SK-N-SH (cell line): ENCODE results near the gene METAP1. TPM values are rescaled to one million over a fixed set of nuclear protein-coding genes. Genes with fewer than 3 reads are reported as not detected.

ENCODE experiments used
- CTCF ChIA-PET: fragments of 300-600, 350-600 bp; formaldehyde crosslinking; extraction: SDS; loops from one replicate; lab custom pipeline; 2021; lab: Yijun Ruan, JAX
- POLR2A ChIA-PET: fragments of 350-600 bp; sonication (Branson Sonifier 250); formaldehyde crosslinking; extraction: SDS; loops from one replicate; lab custom pipeline; 2020; ENCODE audit warnings: antibody characterized with exemption, inconsistent platforms; lab: Yijun Ruan, JAX
- DNase-seq: peaks from one replicate; pipeline ENCODE4 v3.0.0; 2012
- H2AFZ ChIP-seq: fragments of 200-600 bp; sonication (generic); 2 replicates; pipeline ENCODE4 v1.8.1; 2016; ENCODE audit warnings: antibody characterized with exemption, mild to moderate bottlenecking, low read depth
- H3F3A ChIP-seq: fragments of 200-600 bp; sonication (generic); replicated peaks from 2 replicates; pipeline ENCODE3; 2016; ENCODE audit warnings: antibody characterized with exemption, mild to moderate bottlenecking; ENCODE audit not compliant: insufficient read depth
- H3K27ac ChIP-seq, 2 experiments: fragments of 200-500 bp in 1 of 2; fragments of 200-600 bp in 1 of 2; sonication (Bioruptor generic) in 1 of 2; sonication (generic), shearing (Covaris generic) in 1 of 2; 2 replicates each; pipeline versions ENCODE4 v1.5.1 to v1.6.1; 2014 to 2016; ENCODE audit warnings: low read depth in 2 of 2, inconsistent platforms in 1 of 2, low read length in 1 of 2, mild to moderate bottlenecking in 1 of 2, mixed read lengths in 1 of 2
- H3K27me3 ChIP-seq: fragments of 200-600 bp; sonication (generic), shearing (Covaris generic); 2 replicates; pipeline ENCODE4 v1.6.1; 2016; ENCODE audit warnings: mixed run types; ENCODE audit not compliant: insufficient read depth
- H3K36me3 ChIP-seq, 2 experiments: fragments of 200-500 bp in 1 of 2; fragments of 200-600 bp in 1 of 2; sonication (Bioruptor generic) in 1 of 2; sonication (generic) in 1 of 2; replicated peaks in 1 of 2; 2 replicates each; pipeline versions ENCODE3 to v1.5.1; 2014 to 2016; ENCODE audit warnings: low read length in 1 of 2, mild to moderate bottlenecking in 1 of 2; ENCODE audit not compliant: insufficient read depth in 2 of 2, control insufficient read depth in 1 of 2
- H3K4me1 ChIP-seq, 2 experiments: fragments of 200-500 bp in 1 of 2; fragments of 200-600 bp in 1 of 2; sonication (Bioruptor generic) in 1 of 2; sonication (generic), shearing (Covaris generic) in 1 of 2; 2 replicates each; pipeline versions ENCODE4 v1.5.1 to v1.6.1; 2014 to 2016; ENCODE audit warnings: low read depth in 1 of 2, low read length in 1 of 2, mixed run types in 1 of 2; ENCODE audit not compliant: insufficient read depth in 2 of 2, control insufficient read depth in 1 of 2
- H3K4me2 ChIP-seq: fragments of 200-600 bp; sonication (generic), shearing (Covaris generic); 2 replicates; pipeline ENCODE4 v1.6.1; 2017; ENCODE audit warnings: mixed run types
- H3K4me3 ChIP-seq, 2 experiments: fragments of 200-500 bp in 1 of 2; fragments of 200-600 bp in 1 of 2; sonication (Bioruptor generic) in 1 of 2; sonication (generic), shearing (Covaris generic) in 1 of 2; 2 replicates each; pipeline versions ENCODE4 v1.5.1 to v1.8.1; 2014 to 2016; ENCODE audit warnings: low read depth in 2 of 2, inconsistent platforms in 1 of 2, low read length in 1 of 2, mild to moderate bottlenecking in 1 of 2, mixed read lengths in 1 of 2, moderate library complexity in 1 of 2
- H3K79me2 ChIP-seq: fragments of 200-600 bp; sonication (generic); 2 replicates; pipeline ENCODE4 v1.8.1; 2017; ENCODE audit warnings: mild to moderate bottlenecking; ENCODE audit not compliant: insufficient read depth
- H3K9ac ChIP-seq: fragments of 200-600 bp; sonication (generic); 2 replicates; pipeline ENCODE4 v1.6.1; 2017; ENCODE audit warnings: mixed run types
- H3K9me2 ChIP-seq: fragments of 200-600 bp; sonication (generic); 2 replicates; pipeline ENCODE4 v1.6.1; 2017; ENCODE audit warnings: mixed run types
- H3K9me3 ChIP-seq: fragments of 200-600 bp; sonication (generic); 2 replicates; pipeline ENCODE4 v1.6.1; 2017; ENCODE audit warnings: mixed run types, mild to moderate bottlenecking, moderate library complexity
- H4K20me1 ChIP-seq: fragments of 200-600 bp; sonication (generic); 2 replicates; pipeline ENCODE4 v1.6.1; 2017; ENCODE audit warnings: mild to moderate bottlenecking, mixed run types; ENCODE audit not compliant: insufficient read depth
- ELF1 ChIP-seq: IDR thresholded peaks from 2 replicates; pipeline ENCODE4 v1.4.0; 2012
- EP300 ChIP-seq, 2 experiments: IDR thresholded peaks; 2 replicates each; pipeline versions ENCODE4 v1.4.0 to v1.6.1; 2012; ENCODE audit warnings: borderline replicate concordance in 1 of 2, low read depth in 1 of 2, low read length in 1 of 2
- EZH2phosphoT487 ChIP-seq: fragments of 200-600 bp; sonication (generic); IDR thresholded peaks from 2 replicates; pipeline ENCODE4 v1.6.1; 2017; ENCODE audit warnings: low read depth, mixed run types, mild to moderate bottlenecking, antibody characterized with exemption, moderate library complexity, borderline replicate concordance
- FOXJ3 ChIP-seq: sonication (generic); formaldehyde crosslinking; IDR thresholded peaks from 2 replicates; pipeline ENCODE4 v1.5.1; 2020; ENCODE audit warnings: mild to moderate bottlenecking, missing genetic modification reagents
- GABPA ChIP-seq: IDR thresholded peaks from 2 replicates; pipeline ENCODE4 v1.4.0; 2012; ENCODE audit warnings: low read depth, mild to moderate bottlenecking
- JUND ChIP-seq: IDR thresholded peaks from 2 replicates; pipeline ENCODE4 v1.4.0; 2012
- MEF2A ChIP-seq: IDR thresholded peaks from 2 replicates; pipeline ENCODE4 v1.4.0; 2012; ENCODE audit warnings: low read depth, borderline replicate concordance
- NFIC ChIP-seq: IDR thresholded peaks from 2 replicates; pipeline ENCODE4 v1.4.0; 2012; ENCODE audit warnings: borderline replicate concordance
- RCOR1 ChIP-seq: fragments of 150-350 bp; IDR thresholded peaks from 2 replicates; pipeline ENCODE4 v1.6.1; 2017; ENCODE audit warnings: antibody characterized with exemption, low read length
- TCF12 ChIP-seq: IDR thresholded peaks from 2 replicates; pipeline ENCODE4 v1.4.0; 2012
- YY1 ChIP-seq: IDR thresholded peaks from 2 replicates; pipeline ENCODE4 v1.4.0; 2012; ENCODE audit warnings: low read depth, mild to moderate bottlenecking
- ZBTB33 ChIP-seq: IDR thresholded peaks from 2 replicates; pipeline ENCODE4 v1.4.0; 2012; ENCODE audit warnings: low read depth, borderline replicate concordance
- WGBS: methylation state at CpG from one replicate; pipeline ENCODE4 v1.1.6; 2017; ENCODE audit warnings: low lambda C conversion rate; 5-methylcytosine and 5-hydroxymethylcytosine counted together
- polyA plus RNA-seq, 3 experiments: library from polyadenylated mRNA; depleted of rRNA; stranded (reverse); fragments of >200 nt; gene quantifications; 2 replicates each; pipeline ENCODE4 v1.2.3, GENCODE V29; 2012
- TF ChIP-seq, protein P1 (sequence below): IDR thresholded peaks from 2 replicates; pipeline ENCODE4 v1.4.0; 2012; ENCODE audit warnings: low read depth
- TF ChIP-seq, protein P2 (sequence below): IDR thresholded peaks from 2 replicates; pipeline ENCODE4 v1.4.0; 2012; ENCODE audit warnings: low read depth, borderline replicate concordance

METAP1 gene
- polyA plus RNA-seq, 1 of the 3 experiments (the other 2 are of a cell fraction), result 41.0 TPM

DNA sequence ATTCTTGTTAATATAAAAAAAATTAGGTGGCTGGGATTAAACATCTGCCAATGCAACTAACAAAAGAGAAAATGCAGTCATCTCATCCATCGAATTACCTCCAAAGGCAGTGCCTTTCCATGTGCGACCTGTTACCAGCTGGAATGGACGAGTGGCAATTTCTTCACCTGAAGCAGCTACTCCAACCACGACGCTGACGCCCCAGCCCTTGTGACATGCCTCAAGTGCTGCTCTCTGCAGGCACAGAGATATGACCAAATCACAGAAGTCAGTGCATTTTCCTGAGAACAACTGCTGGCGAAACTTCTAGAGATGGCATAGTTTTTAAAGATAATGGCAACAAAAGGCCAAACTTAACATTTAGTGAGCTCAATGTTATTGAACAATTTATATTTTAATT is 79.3 kb downstream of the METAP1 start (continued):
- TF ChIP-seq EZH2phosphoT487, result no peak
- no peak for TF ChIP-seq ELF1
- TF ChIP-seq FOXJ3 (CRISPR knock-in tag), result no peak
- no peak for TF ChIP-seq EP300 (IDR thresholded peaks at IDR 0.05; ENCODE audit: borderline replicate concordance in 1 of 2, low read depth in 1 of 2, low read length in 1 of 2)
- no peak for TF ChIP-seq NFIC
- no peak for TF ChIP-seq MEF2A
- TF ChIP-seq JUND, result no peak

DNA sequence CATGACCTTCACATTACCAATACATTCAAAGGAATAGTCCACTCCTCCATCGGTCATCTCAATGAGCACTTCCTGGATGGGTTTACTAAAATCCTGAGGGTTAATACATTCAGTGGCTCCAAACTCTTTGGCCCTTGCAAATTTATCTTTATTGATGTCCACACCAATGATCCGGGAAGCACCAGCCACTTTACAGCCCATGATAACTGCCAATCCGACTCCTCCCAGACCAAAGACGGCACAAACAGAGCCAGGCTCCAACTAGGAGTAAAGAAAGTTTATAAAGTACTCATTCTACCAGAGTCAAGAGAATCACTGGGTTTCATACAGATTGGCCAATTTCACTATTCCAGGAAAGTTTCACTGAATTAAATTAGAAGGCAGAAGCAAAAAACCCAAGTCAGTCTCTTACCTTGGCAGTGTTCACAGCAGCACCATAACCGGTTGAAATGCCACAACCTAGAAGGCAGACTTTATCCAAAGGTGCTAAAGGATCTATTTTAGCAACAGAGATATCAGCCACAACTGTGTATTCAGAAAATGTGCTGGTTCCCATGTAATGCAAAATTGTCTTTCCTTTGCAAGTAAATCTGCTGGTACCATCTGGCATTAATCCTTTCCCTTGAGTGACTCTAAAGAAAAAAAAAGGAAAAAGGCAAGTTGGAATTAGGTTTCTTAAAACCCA is 80.9 kb downstream of the METAP1 start:
- H3K4me2 ChIP-seq, result no peak overlapping the region
- H4K20me1 ChIP-seq, result no peaks in the 10 kb centered on the region
- 96% methylated on average over 5 of the region's 5 CpGs for WGBS
- ChIA-PET CTCF (interaction anchor here (0.5 to 0.6 kb wide), 2 partner anchors 157 to 695 kb away, joined by 3 read pairs; no protein-coding TSS in a partner anchor), POLR2A (no interaction called here)
- no peak for DNase-seq
- no peaks in the 10 kb centered on the region for H3K27me3 ChIP-seq
- no peak overlapping the region for H3K4me3 ChIP-seq
- no peak overlapping the region for H2AFZ ChIP-seq
- peaks cover 87 to 91% of the 10 kb centered on the region in 2 experiments for H3K36me3 ChIP-seq
- no peaks in the 10 kb centered on the region for H3K9me3 ChIP-seq
- H3K9ac ChIP-seq, result no peak overlapping the region
- peaks cover 41% of the 10 kb centered on the region; the same call in 1 of the 2 replicates for H3K79me2 ChIP-seq
- peaks cover 2% of the 10 kb centered on the region for H3F3A ChIP-seq
- no peaks in the 10 kb centered on the region for H3K4me1 ChIP-seq
- TF ChIP-seq EZH2phosphoT487 (no peak), ZBTB33 (no peak), MEF2A (no peak), GABPA (no peak), FOXJ3 (CRISPR knock-in tag) (no peak), TCF12 (no peak), RCOR1 (no peak), YY1 (no peak), NFIC (no peak)
- TF ChIP-seq, protein P1, sequence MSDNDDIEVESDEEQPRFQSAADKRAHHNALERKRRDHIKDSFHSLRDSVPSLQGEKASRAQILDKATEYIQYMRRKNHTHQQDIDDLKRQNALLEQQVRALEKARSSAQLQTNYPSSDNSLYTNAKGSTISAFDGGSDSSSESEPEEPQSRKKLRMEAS, result no peak
- TF ChIP-seq, protein P2, sequence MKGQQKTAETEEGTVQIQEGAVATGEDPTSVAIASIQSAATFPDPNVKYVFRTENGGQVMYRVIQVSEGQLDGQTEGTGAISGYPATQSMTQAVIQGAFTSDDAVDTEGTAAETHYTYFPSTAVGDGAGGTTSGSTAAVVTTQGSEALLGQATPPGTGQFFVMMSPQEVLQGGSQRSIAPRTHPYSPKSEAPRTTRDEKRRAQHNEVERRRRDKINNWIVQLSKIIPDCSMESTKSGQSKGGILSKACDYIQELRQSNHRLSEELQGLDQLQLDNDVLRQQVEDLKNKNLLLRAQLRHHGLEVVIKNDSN, result no peak
- H3K9me2 ChIP-seq, result no peaks in the 10 kb centered on the region
- H3K27ac ChIP-seq, result no peak overlapping the region
